K562 (cell line): ENCODE measurements around the gene CDR2L. TPM values are rescaled to one million over a fixed set of nuclear protein-coding genes. Genes with fewer than 3 reads are reported as not detected.

Source experiments
- ATF6 ChIP-seq: sonication (generic); formaldehyde crosslinking; IDR thresholded peaks from 2 replicates; pipeline ENCODE4 v1.4.0; 2020; ENCODE audit warnings: mild to moderate bottlenecking, missing genetic modification reagents
- BRCA1 ChIP-seq, 2 experiments: fragments of 450-650 bp in 1 of 2; sonication (generic) in 1 of 2; formaldehyde crosslinking in 1 of 2; IDR thresholded peaks; 2 replicates each; pipeline versions ENCODE4 v1.5.0 to v1.6.1; 2017 to 2020; ENCODE audit warnings: mild to moderate bottlenecking in 1 of 2, missing genetic modification reagents in 1 of 2
- ETV1 ChIP-seq: fragments of 450-650 bp; conservative IDR thresholded peaks from 2 replicates; pipeline ENCODE4 v1.6.1; 2016; ENCODE audit warnings: missing genetic modification characterization, control low read depth, low read depth, missing compliant biosample characterization
- JUN ChIP-seq, 2 experiments: sonication (generic) in 1 of 2; formaldehyde crosslinking in 1 of 2; IDR thresholded peaks; 2 replicates each; pipeline versions ENCODE4 v1.6.1 to v1.8.0; 2012 to 2022; ENCODE audit warnings: borderline replicate concordance in 2 of 2, mild to moderate bottlenecking in 2 of 2, improper control_type of control experiment in 1 of 2, low read depth in 1 of 2, low read length in 1 of 2, missing genetic modification reagents in 1 of 2
- NFIC ChIP-seq: fragments of 450-650 bp; IDR thresholded peaks from 2 replicates; pipeline ENCODE4 v1.6.1; 2017; ENCODE audit warnings: mild to moderate bottlenecking, inconsistent platforms
- NRF1 ChIP-seq, 2 experiments: fragments of 450-650 bp; IDR thresholded peaks in 1 of 2; conservative IDR thresholded peaks in 1 of 2; 2 replicates each; pipeline ENCODE4 v1.6.1; 2014; ENCODE audit warnings: mild to moderate bottlenecking in 2 of 2
- SMAD3 ChIP-seq: fragments of 450-650 bp; formaldehyde crosslinking; conservative IDR thresholded peaks from 2 replicates; pipeline ENCODE4 v1.4.0; 2020; ENCODE audit warnings: mild to moderate bottlenecking
- SNIP1 ChIP-seq: fragments of 450-650 bp; IDR thresholded peaks from 2 replicates; pipeline ENCODE4 v1.7.1; 2017; ENCODE audit warnings: low read depth, mild to moderate bottlenecking
- STAG1 ChIP-seq: sonication (generic); formaldehyde crosslinking; IDR thresholded peaks from 2 replicates; pipeline ENCODE4 v1.5.0; 2020; ENCODE audit warnings: missing genetic modification reagents, borderline replicate concordance
- TEAD4 ChIP-seq, 2 experiments: sonication (generic) in 1 of 2; formaldehyde crosslinking in 1 of 2; IDR thresholded peaks; 2 replicates each; pipeline versions ENCODE4 v1.6.1 to v1.8.0; 2012 to 2022; ENCODE audit warnings: borderline replicate concordance in 1 of 2, inconsistent platforms in 1 of 2, low read length in 1 of 2, mild to moderate bottlenecking in 1 of 2, missing genetic modification reagents in 1 of 2
- polyA plus RNA-seq, 8 experiments: library from polyadenylated mRNA; depleted of rRNA in 4 of 8; stranded (reverse) in 5 of 8; unstranded in 3 of 8; fragments of >200 nt; fragmentation: Nextera tagmentation in 2 of 8; fragmentation: Illumina TruSeq in 1 of 8; extraction: Ambion mirVana in 2 of 8; extraction: Trizol in 1 of 8; gene quantifications; 2 replicates each; pipeline versions ENCODE4 v1.2.1 to v1.2.3, GENCODE V29; 2011 to 2014; ENCODE audit warnings: inconsistent platforms in 1 of 8, missing spikeins in 1 of 8
- total RNA-seq, 7 experiments: library from RNA; depleted of rRNA in 6 of 7; stranded (reverse); fragments of >200 nt in 6 of 7; fragmentation: Illumina TruSeq in 2 of 7; extraction: Trizol in 2 of 7; gene quantifications; 2 replicates each; pipeline versions ENCODE4 v1.2.1 to v1.2.3, GENCODE V29; 2011 to 2021; ENCODE audit warnings: low replicate concordance in 1 of 7
- TF ChIP-seq, protein P1 (sequence below): sonication (generic); formaldehyde crosslinking; IDR thresholded peaks from 2 replicates; pipeline ENCODE4 v1.5.0; 2020; ENCODE audit warnings: missing genetic modification reagents
- TF ChIP-seq, protein P2 (sequence below): sonication (generic); formaldehyde crosslinking; IDR thresholded peaks from 2 replicates; pipeline ENCODE4 v1.8.1; 2023; ENCODE audit warnings: mild to moderate bottlenecking, missing genetic modification reagents
- TF ChIP-seq, protein P3 (sequence below): fragments of 450-650 bp; IDR thresholded peaks from 2 replicates; pipeline ENCODE4 v1.6.1; 2018; ENCODE audit not compliant: partially characterized antibody

CDR2L gene
- total and polyA plus RNA-seq, 9 of the 15 experiments (the other 6 are each of a cell fraction or from before 2014, with no cell fraction given) = 2.7 to 16.0 (median 7.3) TPM

- TF ChIP-seq ATF6 = peak; percentile 59; the same call in 1 of the 2 replicates
- peak; percentile 54; the same call in 1 of the 2 replicates for TF ChIP-seq JUN (IDR thresholded peaks at IDR 0.05; ENCODE audit: borderline replicate concordance, low read depth, low read length)
- no peak for TF ChIP-seq JUN (CRISPR knock-in tag; IDR thresholded peaks at IDR 0.05; ENCODE audit: borderline replicate concordance)
- TF ChIP-seq NFIC = peak; percentile 38; the same call in 1 of the 2 replicates
- TF ChIP-seq, protein P1, sequence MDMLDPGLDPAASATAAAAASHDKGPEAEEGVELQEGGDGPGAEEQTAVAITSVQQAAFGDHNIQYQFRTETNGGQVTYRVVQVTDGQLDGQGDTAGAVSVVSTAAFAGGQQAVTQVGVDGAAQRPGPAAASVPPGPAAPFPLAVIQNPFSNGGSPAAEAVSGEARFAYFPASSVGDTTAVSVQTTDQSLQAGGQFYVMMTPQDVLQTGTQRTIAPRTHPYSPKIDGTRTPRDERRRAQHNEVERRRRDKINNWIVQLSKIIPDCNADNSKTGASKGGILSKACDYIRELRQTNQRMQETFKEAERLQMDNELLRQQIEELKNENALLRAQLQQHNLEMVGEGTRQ (CRISPR knock-in tag) = peak; percentile 77
- no peak for TF ChIP-seq BRCA1 (IDR thresholded peaks at IDR 0.05)
- TF ChIP-seq BRCA1 (CRISPR knock-in tag; IDR thresholded peaks at IDR 0.05) = no peak
- TF ChIP-seq ETV1 (tag) = no peak
- TF ChIP-seq STAG1 = peak; percentile 93
- peak; percentile 57; the same call in 1 of the 2 replicates for TF ChIP-seq TEAD4 (IDR thresholded peaks at IDR 0.05; ENCODE audit: low read length)
- TF ChIP-seq TEAD4 (CRISPR knock-in tag; IDR thresholded peaks at IDR 0.05; ENCODE audit: borderline replicate concordance) = peak; percentile 94; the same call in 1 of the 2 replicates
- no peak for TF ChIP-seq SNIP1
- TF ChIP-seq, protein P2, sequence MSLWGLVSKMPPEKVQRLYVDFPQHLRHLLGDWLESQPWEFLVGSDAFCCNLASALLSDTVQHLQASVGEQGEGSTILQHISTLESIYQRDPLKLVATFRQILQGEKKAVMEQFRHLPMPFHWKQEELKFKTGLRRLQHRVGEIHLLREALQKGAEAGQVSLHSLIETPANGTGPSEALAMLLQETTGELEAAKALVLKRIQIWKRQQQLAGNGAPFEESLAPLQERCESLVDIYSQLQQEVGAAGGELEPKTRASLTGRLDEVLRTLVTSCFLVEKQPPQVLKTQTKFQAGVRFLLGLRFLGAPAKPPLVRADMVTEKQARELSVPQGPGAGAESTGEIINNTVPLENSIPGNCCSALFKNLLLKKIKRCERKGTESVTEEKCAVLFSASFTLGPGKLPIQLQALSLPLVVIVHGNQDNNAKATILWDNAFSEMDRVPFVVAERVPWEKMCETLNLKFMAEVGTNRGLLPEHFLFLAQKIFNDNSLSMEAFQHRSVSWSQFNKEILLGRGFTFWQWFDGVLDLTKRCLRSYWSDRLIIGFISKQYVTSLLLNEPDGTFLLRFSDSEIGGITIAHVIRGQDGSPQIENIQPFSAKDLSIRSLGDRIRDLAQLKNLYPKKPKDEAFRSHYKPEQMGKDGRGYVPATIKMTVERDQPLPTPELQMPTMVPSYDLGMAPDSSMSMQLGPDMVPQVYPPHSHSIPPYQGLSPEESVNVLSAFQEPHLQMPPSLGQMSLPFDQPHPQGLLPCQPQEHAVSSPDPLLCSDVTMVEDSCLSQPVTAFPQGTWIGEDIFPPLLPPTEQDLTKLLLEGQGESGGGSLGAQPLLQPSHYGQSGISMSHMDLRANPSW = 0 out of 2 replicates have a peak, but pooled peaks have one; percentile 83
- no peak for TF ChIP-seq SMAD3 (CRISPR knock-in tag)
- TF ChIP-seq, protein P3, sequence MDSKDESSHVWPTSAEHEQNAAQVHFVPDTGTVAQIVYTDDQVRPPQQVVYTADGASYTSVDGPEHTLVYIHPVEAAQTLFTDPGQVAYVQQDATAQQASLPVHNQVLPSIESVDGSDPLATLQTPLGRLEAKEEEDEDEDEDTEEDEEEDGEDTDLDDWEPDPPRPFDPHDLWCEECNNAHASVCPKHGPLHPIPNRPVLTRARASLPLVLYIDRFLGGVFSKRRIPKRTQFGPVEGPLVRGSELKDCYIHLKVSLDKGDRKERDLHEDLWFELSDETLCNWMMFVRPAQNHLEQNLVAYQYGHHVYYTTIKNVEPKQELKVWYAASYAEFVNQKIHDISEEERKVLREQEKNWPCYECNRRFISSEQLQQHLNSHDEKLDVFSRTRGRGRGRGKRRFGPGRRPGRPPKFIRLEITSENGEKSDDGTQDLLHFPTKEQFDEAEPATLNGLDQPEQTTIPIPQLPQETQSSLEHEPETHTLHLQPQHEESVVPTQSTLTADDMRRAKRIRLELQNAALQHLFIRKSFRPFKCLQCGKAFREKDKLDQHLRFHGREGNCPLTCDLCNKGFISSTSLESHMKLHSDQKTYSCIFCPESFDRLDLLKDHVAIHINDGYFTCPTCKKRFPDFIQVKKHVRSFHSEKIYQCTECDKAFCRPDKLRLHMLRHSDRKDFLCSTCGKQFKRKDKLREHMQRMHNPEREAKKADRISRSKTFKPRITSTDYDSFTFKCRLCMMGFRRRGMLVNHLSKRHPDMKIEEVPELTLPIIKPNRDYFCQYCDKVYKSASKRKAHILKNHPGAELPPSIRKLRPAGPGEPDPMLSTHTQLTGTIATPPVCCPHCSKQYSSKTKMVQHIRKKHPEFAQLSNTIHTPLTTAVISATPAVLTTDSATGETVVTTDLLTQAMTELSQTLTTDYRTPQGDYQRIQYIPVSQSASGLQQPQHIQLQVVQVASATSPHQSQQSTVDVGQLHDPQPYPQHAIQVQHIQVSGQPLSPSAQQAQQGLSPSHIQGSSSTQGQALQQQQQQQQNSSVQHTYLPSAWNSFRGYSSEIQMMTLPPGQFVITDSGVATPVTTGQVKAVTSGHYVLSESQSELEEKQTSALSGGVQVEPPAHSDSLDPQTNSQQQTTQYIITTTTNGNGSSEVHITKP = peak; percentile 21
- no peak; a peak in 1 of 4 replicates for TF ChIP-seq NRF1 (conservative IDR thresholded peaks at IDR 0.05 in 1 of 2, IDR thresholded peaks at IDR 0.05 in 1 of 2)
Observed at GRCh38 chr17:74960570-74961342, 26.7 kb upstream of the CDR2L start (continued).
